Fibroblast of lung (primary cell): ENCODE results near the gene MVB12A. TPM values are rescaled to one million over a fixed set of nuclear protein-coding genes. Genes with fewer than 3 reads are reported as not detected.

Source experiments
- DNase-seq, 2 donors: peaks; one replicate each; pipeline versions ENCODE4 v3.0.0 to v3.0.0-alpha.2; 2010; ENCODE audit warnings: low read depth in 2 of 2
- H2AFZ ChIP-seq: 2 replicates; pipeline ENCODE4 v1.5.1; 2012; ENCODE audit warnings: low read length, control low read depth, inconsistent platforms
- H3K27ac ChIP-seq: 2 replicates; pipeline ENCODE4 v1.5.1; 2011; ENCODE audit warnings: low read length, control low read depth; ENCODE audit not compliant: insufficient read depth
- H3K27me3 ChIP-seq: 2 replicates; pipeline ENCODE4 v1.5.1; 2011; ENCODE audit warnings: mild to moderate bottlenecking, low read length; ENCODE audit not compliant: control insufficient read depth, insufficient read depth
- H3K36me3 ChIP-seq: 2 replicates; pipeline ENCODE4 v1.5.1; 2011; ENCODE audit warnings: low read length; ENCODE audit not compliant: control insufficient read depth, insufficient read depth
- H3K4me1 ChIP-seq: 2 replicates; pipeline ENCODE4 v1.5.1; 2011; ENCODE audit warnings: low read length; ENCODE audit not compliant: control insufficient read depth, insufficient read depth; ENCODE audit errors: extremely low read depth
- H3K4me2 ChIP-seq: 2 replicates; pipeline ENCODE4 v1.5.1; 2011; ENCODE audit warnings: low read length, control low read depth; ENCODE audit not compliant: insufficient read depth; ENCODE audit errors: extremely low read depth
- H3K4me3 ChIP-seq, 4 experiments: fragments of 200-600 bp in 1 of 4; sonication (generic) in 1 of 4; replicated peaks in 1 of 4; 2 replicates each; pipeline ENCODE4 v1.5.1; 2011 to 2016; ENCODE audit warnings: low read length in 4 of 4, low read depth in 3 of 4, mild to moderate bottlenecking in 3 of 4, control low read depth in 2 of 4, inconsistent platforms in 1 of 4, mixed read lengths in 1 of 4; ENCODE audit not compliant: insufficient read depth in 1 of 4; ENCODE audit errors: control extremely low read depth in 1 of 4
- H3K79me2 ChIP-seq: 2 replicates; pipeline ENCODE4 v1.5.1; 2012; ENCODE audit warnings: mild to moderate bottlenecking, low read length, inconsistent platforms; ENCODE audit not compliant: control insufficient read depth, insufficient read depth
- H3K9ac ChIP-seq: 2 replicates; pipeline ENCODE4 v1.5.1; 2011; ENCODE audit warnings: mild to moderate bottlenecking, low read length, control low read depth; ENCODE audit not compliant: insufficient read depth
- H3K9me3 ChIP-seq: 2 replicates; pipeline ENCODE4 v1.5.1; 2012; ENCODE audit warnings: low read depth, low read length; ENCODE audit not compliant: control insufficient read depth, insufficient read depth
- H4K20me1 ChIP-seq: 2 replicates; pipeline ENCODE4 v1.5.1; 2011; ENCODE audit warnings: low read length; ENCODE audit not compliant: control insufficient read depth, insufficient read depth; ENCODE audit errors: extremely low read depth
- EZH2 ChIP-seq: IDR thresholded peaks from 2 replicates; pipeline ENCODE4 v1.5.1; 2012; ENCODE audit warnings: low read length, control low read depth, mild to moderate bottlenecking; ENCODE audit errors: missing control alignments
- polyA plus RNA-seq, 2 donors: library from polyadenylated mRNA; depleted of rRNA in 1 of 2; stranded (reverse) in 1 of 2; unstranded in 1 of 2; fragments of >200 nt; gene quantifications; 2 replicates each; pipeline ENCODE4 v1.2.1, GENCODE V29; 2011 to 2012; ENCODE audit warnings: missing spikeins in 1 of 2
- total RNA-seq: library from RNA; depleted of rRNA; stranded (reverse); fragments of >200 nt; gene quantifications from 2 replicates; pipeline ENCODE4 v1.2.1, GENCODE V29; 2014
- TF ChIP-seq, protein P1 (sequence below), 2 donors: IDR thresholded peaks in 1 of 2; conservative IDR thresholded peaks in 1 of 2; 1 replicate in 1 of 2; 2 replicates in 1 of 2; pipeline ENCODE4 v1.5.1; 2011 to 2012; ENCODE audit warnings: low read length in 2 of 2, control low read depth in 1 of 2, inconsistent platforms in 1 of 2, low read depth in 1 of 2, mild to moderate bottlenecking in 1 of 2

The MVB12A gene
- total and polyA plus RNA-seq, 2 donors (not counting 1 experiment from before 2014, with no cell fraction given) = 24.8 to 34.7 TPM

GRCh38 chr19:17419154-17419620 lies 660 bp upstream of the MVB12A start:
- TF ChIP-seq, protein P1, sequence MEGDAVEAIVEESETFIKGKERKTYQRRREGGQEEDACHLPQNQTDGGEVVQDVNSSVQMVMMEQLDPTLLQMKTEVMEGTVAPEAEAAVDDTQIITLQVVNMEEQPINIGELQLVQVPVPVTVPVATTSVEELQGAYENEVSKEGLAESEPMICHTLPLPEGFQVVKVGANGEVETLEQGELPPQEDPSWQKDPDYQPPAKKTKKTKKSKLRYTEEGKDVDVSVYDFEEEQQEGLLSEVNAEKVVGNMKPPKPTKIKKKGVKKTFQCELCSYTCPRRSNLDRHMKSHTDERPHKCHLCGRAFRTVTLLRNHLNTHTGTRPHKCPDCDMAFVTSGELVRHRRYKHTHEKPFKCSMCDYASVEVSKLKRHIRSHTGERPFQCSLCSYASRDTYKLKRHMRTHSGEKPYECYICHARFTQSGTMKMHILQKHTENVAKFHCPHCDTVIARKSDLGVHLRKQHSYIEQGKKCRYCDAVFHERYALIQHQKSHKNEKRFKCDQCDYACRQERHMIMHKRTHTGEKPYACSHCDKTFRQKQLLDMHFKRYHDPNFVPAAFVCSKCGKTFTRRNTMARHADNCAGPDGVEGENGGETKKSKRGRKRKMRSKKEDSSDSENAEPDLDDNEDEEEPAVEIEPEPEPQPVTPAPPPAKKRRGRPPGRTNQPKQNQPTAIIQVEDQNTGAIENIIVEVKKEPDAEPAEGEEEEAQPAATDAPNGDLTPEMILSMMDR (conservative IDR thresholded peaks at IDR 0.05 in 1 of 2, IDR thresholded peaks at IDR 0.05 in 1 of 2; ENCODE audit: low read depth in 1 of 2, low read length in 2 of 2) = no peak
- TF ChIP-seq EZH2 = no peak
- peak overlapping the region; percentile 53 to 86 (median 59) for H3K4me3 ChIP-seq
- DNase-seq = no peak
- no peaks in the 10 kb centered on the region for H3K9me3 ChIP-seq
- no peaks in the 10 kb centered on the region for H3K79me2 ChIP-seq
- H4K20me1 ChIP-seq = no peaks in the 10 kb centered on the region
- peaks cover 2% of the 10 kb centered on the region for H3K27me3 ChIP-seq
- peak overlapping the region; percentile 86 for H2AFZ ChIP-seq
- no peaks in the 10 kb centered on the region for H3K4me1 ChIP-seq
- peak overlapping the region; percentile 27 for H3K9ac ChIP-seq
- H3K27ac ChIP-seq = peak overlapping the region; percentile 56
- peaks cover 1% of the 10 kb centered on the region for H3K36me3 ChIP-seq
- peak overlapping the region; percentile 92 for H3K4me2 ChIP-seq

DNA sequence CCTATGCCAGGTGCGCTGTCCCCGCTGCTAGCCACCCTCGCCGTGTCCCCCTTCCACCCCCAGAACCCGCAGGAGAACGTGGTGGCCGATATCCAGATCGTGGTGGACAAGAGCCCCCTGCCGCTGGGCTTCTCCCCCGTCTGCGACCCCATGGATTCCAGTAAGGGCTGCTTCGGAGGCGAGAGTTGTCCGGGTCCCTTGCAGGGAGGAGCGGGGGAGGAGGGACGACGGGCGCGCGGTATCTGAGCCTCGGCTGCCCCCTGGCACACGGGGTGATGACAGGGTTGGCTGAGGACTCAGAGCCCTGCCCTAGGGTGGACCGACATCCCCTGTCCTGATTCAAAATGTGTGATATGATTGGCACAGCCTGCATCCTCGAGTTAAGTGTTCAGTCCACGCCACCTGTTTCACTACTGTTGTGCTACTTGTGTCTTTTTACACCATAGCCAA lies 653 bp downstream of the MVB12A start:
- Histone ChIP-seq H3K79me2 (no peaks in the 10 kb centered on the region), H2AFZ (peak overlapping the region; percentile 84), H3K4me2 (peak overlapping the region; percentile 57), H3K4me1 (no peaks in the 10 kb centered on the region), H3K27me3 (no peaks in the 10 kb centered on the region), H3K9me3 (no peaks in the 10 kb centered on the region), H3K27ac (peak overlapping the region; percentile 24), H4K20me1 (no peaks in the 10 kb centered on the region), H3K4me3 (peak overlapping the region; percentile 61 to 88 (median 71)), H3K9ac (peak overlapping the region; percentile 5), H3K36me3 (peaks cover 1% of the 10 kb centered on the region)
- TF ChIP-seq, protein P1 (conservative IDR thresholded peaks at IDR 0.05 in 1 of 2, IDR thresholded peaks at IDR 0.05 in 1 of 2; ENCODE audit: low read depth in 1 of 2, low read length in 2 of 2) = no peak
- no peak for TF ChIP-seq EZH2
- peak in 1 of 2 donors; percentile 6 for DNase-seq

GRCh38 chr19:17421942-17422341 lies 2.1 kb downstream of the MVB12A start:
- no peaks in the 10 kb centered on the region for H3K9me3 ChIP-seq
- no peaks in the 10 kb centered on the region for H4K20me1 ChIP-seq
- DNase-seq = no peak
- no peaks in the 10 kb centered on the region for H3K79me2 ChIP-seq
- no peak overlapping the region for H2AFZ ChIP-seq
- no peak overlapping the region for H3K9ac ChIP-seq
- H3K27ac ChIP-seq = no peak overlapping the region
- H3K4me1 ChIP-seq = no peaks in the 10 kb centered on the region
- TF ChIP-seq, protein P1 (conservative IDR thresholded peaks at IDR 0.05 in 1 of 2, IDR thresholded peaks at IDR 0.05 in 1 of 2; ENCODE audit: low read depth in 1 of 2, low read length in 2 of 2) = no peak
- no peak for TF ChIP-seq EZH2
- no peak overlapping the region for H3K4me3 ChIP-seq
- H3K4me2 ChIP-seq = no peak overlapping the region
- H3K36me3 ChIP-seq = peaks cover 1% of the 10 kb centered on the region
- no peaks in the 10 kb centered on the region for H3K27me3 ChIP-seq
